CD14-positive monocyte (primary cell): ENCODE data around the gene CHRNG. TPM values are rescaled to one million over a fixed set of nuclear protein-coding genes. Genes with fewer than 3 reads are reported as not detected.
A peak's percentile ranks its signal among the peaks of the same experiment; 100 is the strongest.

Source experiments
- DNase-seq, 3 donors: peaks; one replicate each; pipeline ENCODE4 v3.0.0-alpha.2; 2011 to 2022
- H2AFZ ChIP-seq: 2 replicates; pipeline ENCODE4 v1.6.0; 2012; ENCODE audit warnings: mild to moderate bottlenecking, low read depth, low read length, inconsistent platforms; ENCODE audit not compliant: insufficient read depth, poor library complexity, severe bottlenecking
- H3K27ac ChIP-seq, 2 donors: 1 replicate in 1 of 2; 2 replicates in 1 of 2; pipeline ENCODE4 v1.5.1; 2012 to 2013; ENCODE audit warnings: low read length in 2 of 2, control low read depth in 1 of 2, inconsistent platforms in 1 of 2, low read depth in 1 of 2, mild to moderate bottlenecking in 1 of 2
- H3K27me3 ChIP-seq, 2 donors: one replicate each; pipeline versions ENCODE4 v1.6.0 to v1.6.1; 2011 to 2013; ENCODE audit warnings: low read length in 2 of 2; ENCODE audit not compliant: control insufficient read depth in 2 of 2, insufficient read depth in 2 of 2
- H3K36me3 ChIP-seq, 2 donors: replicated peaks in 1 of 2; 1 replicate in 1 of 2; 2 replicates in 1 of 2; pipeline versions ENCODE4 v1.5.1 to v1.6.1; 2012 to 2013; ENCODE audit warnings: low read length in 2 of 2, control low read depth in 1 of 2, inconsistent platforms in 1 of 2, mild to moderate bottlenecking in 1 of 2; ENCODE audit not compliant: insufficient read depth in 2 of 2, control insufficient read depth in 1 of 2
- H3K4me1 ChIP-seq, 2 donors: 1 replicate in 1 of 2; 2 replicates in 1 of 2; pipeline versions ENCODE4 v1.5.1 to v1.6.1; 2012 to 2013; ENCODE audit warnings: low read length in 2 of 2, control low read depth in 1 of 2, inconsistent platforms in 1 of 2, mild to moderate bottlenecking in 1 of 2, moderate library complexity in 1 of 2; ENCODE audit not compliant: insufficient read depth in 2 of 2, control insufficient read depth in 1 of 2
- H3K4me2 ChIP-seq: replicated peaks from 2 replicates; pipeline ENCODE3; 2012; ENCODE audit warnings: low read length, moderate library complexity, mild to moderate bottlenecking; ENCODE audit not compliant: poor library complexity, severe bottlenecking; ENCODE audit errors: extremely low read depth
- H3K4me3 ChIP-seq, 3 experiments: fragments of 200-600 bp in 1 of 3; sonication (generic) in 1 of 3; replicated peaks in 1 of 3; 1 replicate in 2 of 3; 2 replicates in 1 of 3; pipeline ENCODE4 v1.5.1; 2011 to 2013; ENCODE audit warnings: low read length in 3 of 3, mild to moderate bottlenecking in 3 of 3, control low read depth in 2 of 3, low read depth in 2 of 3, inconsistent platforms in 1 of 3, moderate library complexity in 1 of 3
- H3K79me2 ChIP-seq: 2 replicates; pipeline ENCODE4 v1.6.0; 2012; ENCODE audit warnings: mild to moderate bottlenecking, control low read depth, inconsistent platforms, low read length, moderate library complexity; ENCODE audit not compliant: insufficient read depth
- H3K9ac ChIP-seq: 2 replicates; pipeline ENCODE4 v1.6.0; 2017; ENCODE audit warnings: low read length, mild to moderate bottlenecking; ENCODE audit not compliant: insufficient read depth, poor library complexity, severe bottlenecking
- H3K9me3 ChIP-seq, 2 donors: replicated peaks in 1 of 2; 1 replicate in 1 of 2; 2 replicates in 1 of 2; pipeline versions ENCODE4 v1.5.1 to v1.6.1; 2012 to 2013; ENCODE audit warnings: low read length in 2 of 2, control low read depth in 1 of 2; ENCODE audit not compliant: control insufficient read depth in 1 of 2, insufficient read depth in 1 of 2
- H4K20me1 ChIP-seq: 2 replicates; pipeline ENCODE4 v1.6.0; 2012; ENCODE audit warnings: mild to moderate bottlenecking, low read length, control low read depth, moderate library complexity; ENCODE audit not compliant: insufficient read depth
- H3K27ac Mint-ChIP-seq, 7 donors: one replicate each; pipeline ENCODE4 v1.8.0; 2020; ENCODE audit warnings: mild to moderate bottlenecking in 7 of 7, mixed read lengths in 7 of 7, moderate library complexity in 6 of 7, inconsistent platforms in 2 of 7
- H3K27me3 Mint-ChIP-seq, 3 donors: one replicate each; pipeline ENCODE4 v1.8.0; 2021 to 2022; ENCODE audit warnings: low read depth in 3 of 3, mild to moderate bottlenecking in 3 of 3, mixed read lengths in 3 of 3, moderate library complexity in 3 of 3, inconsistent platforms in 1 of 3
- H3K36me3 Mint-ChIP-seq, 2 donors: one replicate each; pipeline ENCODE4 v1.8.0; 2020; ENCODE audit warnings: mixed read lengths in 2 of 2, inconsistent platforms in 1 of 2, mild to moderate bottlenecking in 1 of 2
- H3K4me1 Mint-ChIP-seq: one replicate; pipeline ENCODE4 v1.8.0; 2020; ENCODE audit warnings: mild to moderate bottlenecking, mixed read lengths
- H3K4me3 Mint-ChIP-seq, 2 donors: one replicate each; pipeline ENCODE4 v1.8.0; 2020; ENCODE audit warnings: mild to moderate bottlenecking in 2 of 2, mixed read lengths in 2 of 2, moderate library complexity in 1 of 2
- H3K9me3 Mint-ChIP-seq, 7 donors: one replicate each; pipeline ENCODE4 v1.8.0; 2020 to 2022; ENCODE audit warnings: mixed read lengths in 7 of 7, mild to moderate bottlenecking in 6 of 7, moderate library complexity in 6 of 7, inconsistent platforms in 2 of 7
- CTCF ChIP-seq: fragments of 200-600 bp; IDR thresholded peaks from one replicate; pipeline ENCODE4 v1.8.0; 2022; ENCODE audit warnings: antibody characterized with exemption, mild to moderate bottlenecking
- WGBS: methylation state at CpG from one replicate; pipeline ENCODE4 v1.1.5; 2013; ENCODE audit warnings: missing lambda C conversion rate; ENCODE audit not compliant: insufficient coverage; 5-methylcytosine and 5-hydroxymethylcytosine counted together
- intact Hi-C, 2 donors: fragments of 100-400 bp; cut with micrococcal nuclease; formaldehyde crosslinking; loops; one replicate each; pipeline versions ENCODE4 v1.15.0 to v1.15.1; 2023
- polyA plus RNA-seq, 3 donors: library from polyadenylated mRNA; depleted of rRNA in 1 of 3; unstranded in 2 of 3; stranded (reverse) in 1 of 3; fragments of 300-500 nt in 2 of 3; fragments of >200 nt in 1 of 3; fragmentation: Illumina TruSeq in 2 of 3; gene quantifications; 1 replicate in 2 of 3; 2 replicates in 1 of 3; pipeline ENCODE4 v1.2.3, GENCODE V29; 2012 to 2021

CHRNG gene
- polyA plus RNA-seq, 3 donors: not detected

GRCh38 chr2:232544674-232545073, 5.2 kb downstream of the CHRNG start:
- Mint-ChIP-seq H3K9me3 (no peaks in the 10 kb centered on the region), H3K27me3 (peaks cover 0 to 8% (median 5%) of the 10 kb centered on the region in 3 donors), H3K4me1 (peaks cover 44% of the 10 kb centered on the region), H3K36me3 (peaks cover 11 to 35% of the 10 kb centered on the region in 2 donors), H3K27ac (peak overlapping the region in 2 of 7 donors; percentile 20 to 54), H3K4me3 (no peak overlapping the region)
- Histone ChIP-seq H3K4me3 (no peak overlapping the region), H3K9me3 (no peaks in the 10 kb centered on the region), H2AFZ (no peak overlapping the region), H3K27ac (no peak overlapping the region), H3K4me1 (peaks cover 34 to 52% of the 10 kb centered on the region in 2 donors), H3K27me3 (no peaks in the 10 kb centered on the region), H3K79me2 (peaks cover 35% of the 10 kb centered on the region), H4K20me1 (peaks cover 27% of the 10 kb centered on the region), H3K36me3 (peaks cover 0 to 12% of the 10 kb centered on the region in 2 donors), H3K4me2 (no peak overlapping the region), H3K9ac (no peak overlapping the region)
- WGBS: 91% methylated on average over 1 of the region's 6 CpGs
- DNase-seq: no peak
- no peak for TF ChIP-seq CTCF
- intact Hi-C loops: no loop called here

GRCh38 chr2:232545511-232546375, 6.3 kb downstream of the CHRNG start:
- Histone ChIP-seq H3K27me3 (no peaks in the 10 kb centered on the region), H4K20me1 (peaks cover 27% of the 10 kb centered on the region), H3K9ac (peak overlapping the region; percentile 36), H3K4me3 (peak overlapping the region in 1 of 3 experiments; percentile 25), H3K79me2 (peaks cover 42% of the 10 kb centered on the region), H3K9me3 (no peaks in the 10 kb centered on the region), H3K36me3 (peaks cover 0 to 12% of the 10 kb centered on the region in 2 donors), H3K4me1 (peaks cover 33 to 48% of the 10 kb centered on the region in 2 donors), H3K27ac (no peak overlapping the region), H2AFZ (no peak overlapping the region), H3K4me2 (peak overlapping the region; percentile 15)
- WGBS: 93% methylated on average over 11 of the region's 17 CpGs
- TF ChIP-seq CTCF: no peak
- Mint-ChIP-seq H3K27me3 (peaks cover 0 to 5% (median 5%) of the 10 kb centered on the region in 3 donors), H3K27ac (no peak overlapping the region), H3K9me3 (no peaks in the 10 kb centered on the region), H3K36me3 (peaks cover 11 to 35% of the 10 kb centered on the region in 2 donors), H3K4me1 (peaks cover 47% of the 10 kb centered on the region), H3K4me3 (peak overlapping the region in 1 of 2 donors; percentile 39)
- no peak for DNase-seq
- intact Hi-C loops: no loop called here
